IMR-90 (cell line): Measurements from ENCODE around the gene BEAN1. TPM values are rescaled to one million over a fixed set of nuclear protein-coding genes. Genes with fewer than 3 reads are reported as not detected.

Experiments used
- ATAC-seq: fragments of 200-7000 bp; cut with Tn5 transposase; 2 replicates; pipeline ENCODE4 v1.9.1; 2020; ENCODE audit warnings: low read depth, mild to moderate bottlenecking, moderate library complexity
- BruUV-seq: library from RNA; stranded (reverse); fragments of 400-500 nt; replicated peaks from 2 replicates; lab custom pipeline; 2021; lab: Mats Ljungman, UMichigan
- CTCF ChIA-PET: fragments of 300-600 bp; formaldehyde crosslinking; extraction: SDS; loops from one replicate; lab custom pipeline; 2021; ENCODE audit warnings: antibody characterized with exemption; lab: Yijun Ruan, JAX
- POLR2A ChIA-PET: fragments of 300-600 bp; sonication (Branson Sonifier 250); formaldehyde crosslinking; loops from one replicate; lab custom pipeline; 2022; ENCODE audit warnings: antibody characterized with exemption; ENCODE audit not compliant: unreplicated experiment; lab: Charles Lee
- DNase-seq: peaks from one replicate; pipeline ENCODE4 v3.0.0; 2013
- H2AFZ ChIP-seq: replicated peaks from 2 replicates; pipeline ENCODE3; 2013; ENCODE audit warnings: low read length, mild to moderate bottlenecking; ENCODE audit not compliant: poor library complexity
- H2AK5ac ChIP-seq: 2 replicates; pipeline ENCODE4 v1.6.1; 2013; ENCODE audit warnings: low read depth, low read length, inconsistent platforms
- H2AK9ac ChIP-seq: replicated peaks from 2 replicates; pipeline ENCODE3; 2013; ENCODE audit warnings: mild to moderate bottlenecking, low read depth, low read length, moderate library complexity; ENCODE audit not compliant: poor library complexity
- H2BK120ac ChIP-seq: 2 replicates; pipeline ENCODE4 v1.6.1; 2013; ENCODE audit warnings: low read depth, low read length, inconsistent platforms
- H2BK15ac ChIP-seq: 3 replicates; pipeline ENCODE4 v1.6.1; 2013; ENCODE audit warnings: low read depth, low read length, inconsistent platforms
- H2BK20ac ChIP-seq: 2 replicates; pipeline ENCODE4 v1.6.1; 2013; ENCODE audit warnings: low read depth, mild to moderate bottlenecking, inconsistent platforms, low read length, moderate library complexity
- H2BK5ac ChIP-seq: 2 replicates; pipeline ENCODE4 v1.6.1; 2013; ENCODE audit warnings: mild to moderate bottlenecking, low read depth, low read length, inconsistent platforms; ENCODE audit not compliant: poor library complexity, severe bottlenecking
- H3K14ac ChIP-seq: replicated peaks from 2 replicates; pipeline ENCODE4 v1.6.1; 2013; ENCODE audit warnings: low read depth, low read length, inconsistent platforms
- H3K18ac ChIP-seq: 2 replicates; pipeline ENCODE4 v1.6.1; 2013; ENCODE audit warnings: low read depth, low read length, control low read depth
- H3K23ac ChIP-seq: 2 replicates; pipeline ENCODE4 v1.6.1; 2013; ENCODE audit warnings: low read depth, low read length, inconsistent platforms
- H3K27ac ChIP-seq: 2 replicates; pipeline ENCODE4 v1.5.1; 2013; ENCODE audit warnings: mild to moderate bottlenecking, control low read depth, low read length; ENCODE audit not compliant: insufficient read depth
- H3K27me3 ChIP-seq: 2 replicates; pipeline ENCODE4 v1.6.1; 2013; ENCODE audit warnings: low read length; ENCODE audit not compliant: control insufficient read depth, insufficient read depth
- H3K36me3 ChIP-seq: 2 replicates; pipeline ENCODE4 v1.6.1; 2013; ENCODE audit warnings: low read length, mixed read lengths; ENCODE audit not compliant: control insufficient read depth, insufficient read depth
- H3K4ac ChIP-seq: 2 replicates; pipeline ENCODE4 v1.6.1; 2013; ENCODE audit warnings: low read depth, low read length, inconsistent platforms
- H3K4me1 ChIP-seq: 2 replicates; pipeline ENCODE4 v1.6.1; 2013; ENCODE audit warnings: low read length, mixed read lengths; ENCODE audit not compliant: control insufficient read depth, insufficient read depth
- H3K4me2 ChIP-seq: 2 replicates; pipeline ENCODE4 v1.6.1; 2013; ENCODE audit warnings: low read depth, mild to moderate bottlenecking, control low read depth, low read length, moderate library complexity
- H3K4me3 ChIP-seq: 2 replicates; pipeline ENCODE4 v1.5.1; 2013; ENCODE audit warnings: low read depth, mild to moderate bottlenecking, control low read depth, low read length, moderate library complexity; ENCODE audit not compliant: insufficient read depth
- H3K56ac ChIP-seq: 2 replicates; pipeline ENCODE4 v1.6.1; 2013; ENCODE audit warnings: low read length, inconsistent platforms; ENCODE audit not compliant: insufficient read depth; ENCODE audit errors: extremely low read depth
- H3K79me1 ChIP-seq, 2 experiments: 2 replicates each; pipeline ENCODE4 v1.6.1; 2013; ENCODE audit warnings: low read length in 2 of 2, inconsistent platforms in 1 of 2, low read depth in 1 of 2
- H3K9ac ChIP-seq: 2 replicates; pipeline ENCODE4 v1.6.1; 2013; ENCODE audit warnings: low read depth, low read length, control low read depth
- H3K9me1 ChIP-seq: 2 replicates; pipeline ENCODE4 v1.6.1; 2013; ENCODE audit warnings: low read length, inconsistent platforms; ENCODE audit not compliant: insufficient read depth
- H3K9me3 ChIP-seq: 2 replicates; pipeline ENCODE4 v1.6.1; 2013; ENCODE audit warnings: low read length; ENCODE audit not compliant: control insufficient read depth, insufficient read depth
- H4K20me1 ChIP-seq: 2 replicates; pipeline ENCODE4 v1.6.1; 2013; ENCODE audit warnings: low read length, inconsistent platforms; ENCODE audit not compliant: insufficient read depth
- H4K5ac ChIP-seq: 2 replicates; pipeline ENCODE4 v1.6.1; 2013; ENCODE audit warnings: mild to moderate bottlenecking, low read depth, low read length, control low read depth
- H4K8ac ChIP-seq, 2 experiments: 2 replicates each; pipeline ENCODE4 v1.6.1; 2013; ENCODE audit warnings: low read depth in 2 of 2, low read length in 2 of 2, control low read depth in 1 of 2, inconsistent platforms in 1 of 2
- H4K91ac ChIP-seq: 2 replicates; pipeline ENCODE4 v1.6.1; 2013; ENCODE audit warnings: low read depth, low read length, inconsistent platforms; ENCODE audit not compliant: insufficient read depth
- BHLHE40 ChIP-seq: fragments of 150-350 bp; IDR thresholded peaks from 2 replicates; pipeline ENCODE4 v1.6.1; 2016; ENCODE audit warnings: mild to moderate bottlenecking, low read depth, low read length
- CEBPB ChIP-seq: IDR thresholded peaks from 2 replicates; pipeline ENCODE4 v1.6.1; 2012; ENCODE audit warnings: low read depth, low read length, improper control_type of control experiment
- CHD1 ChIP-seq: IDR thresholded peaks from 2 replicates; pipeline ENCODE4 v1.6.1; 2012; ENCODE audit warnings: low read depth, low read length, improper control_type of control experiment
- FOS ChIP-seq: fragments of 150-350 bp; IDR thresholded peaks from 2 replicates; pipeline ENCODE4 v1.6.1; 2016; ENCODE audit warnings: low read depth, low read length
- MAFK ChIP-seq: IDR thresholded peaks from 2 replicates; pipeline ENCODE4 v1.6.1; 2012; ENCODE audit warnings: low read depth, low read length, improper control_type of control experiment
- MAZ ChIP-seq: IDR thresholded peaks from 2 replicates; pipeline ENCODE4 v1.6.1; 2012; ENCODE audit warnings: low read depth, mild to moderate bottlenecking, low read length, improper control_type of control experiment, moderate library complexity, borderline replicate concordance
- NFE2L2 ChIP-seq: fragments of 150-350 bp; IDR thresholded peaks from 2 replicates; pipeline ENCODE4 v1.6.1; 2016; ENCODE audit warnings: low read depth, mild to moderate bottlenecking, low read length
- POLR2A ChIP-seq: IDR thresholded peaks from 2 replicates; pipeline ENCODE4 v1.6.1; 2012; ENCODE audit warnings: mild to moderate bottlenecking, low read depth, low read length
- RAD21 ChIP-seq: IDR thresholded peaks from 2 replicates; pipeline ENCODE4 v1.6.1; 2012; ENCODE audit warnings: low read length, improper control_type of control experiment
- WGBS, 2 experiments: methylation state at CpG; one replicate each; pipeline versions ENCODE4 v1.1.5 to v1.1.7; 2013; ENCODE audit warnings: missing lambda C conversion rate in 2 of 2; ENCODE audit not compliant: insufficient read length in 1 of 2; ENCODE audit errors: extremely low coverage in 2 of 2; 5-methylcytosine and 5-hydroxymethylcytosine counted together
- dilution Hi-C: fragments of 300-500 bp; cut with HindIII; formaldehyde crosslinking; loops from one replicate; pipeline ENCODE4 v1.14.3; 2018; ENCODE audit warnings: low sequenced_read_pairs; ENCODE audit not compliant: unreplicated experiment
- in situ Hi-C: fragments of 300-500 bp; cut with MboI; formaldehyde crosslinking; loops from 3 replicates; pipeline ENCODE4 v1.14.3; 2019; ENCODE audit warnings: low sequenced_read_pairs, inconsistent platforms, mixed read lengths
- intact Hi-C: fragments of 100-400 bp; cut with micrococcal nuclease; formaldehyde crosslinking; loops from 2 replicates; pipeline ENCODE4 v1.10.0; 2022
- polyA plus RNA-seq, 3 experiments: library from polyadenylated mRNA; depleted of rRNA; stranded (reverse); fragments of >200 nt; gene quantifications; 2 replicates each; pipeline ENCODE4 v1.2.3, GENCODE V29; 2012; ENCODE audit warnings: low replicate concordance in 1 of 3
- total RNA-seq: library from RNA; depleted of rRNA; stranded (reverse); fragments of >200 nt; gene quantifications from 2 replicates; pipeline ENCODE4 v1.2.3, GENCODE V29; 2012
- TF ChIP-seq, protein P1 (sequence below): conservative IDR thresholded peaks from 2 replicates; pipeline ENCODE4 v1.5.1; 2012; ENCODE audit warnings: mild to moderate bottlenecking, low read depth, low read length, improper control_type of control experiment

Gene BEAN1
- total and polyA plus RNA-seq, 2 of the 4 experiments (the other 2 are of a cell fraction) = not detected

DNA sequence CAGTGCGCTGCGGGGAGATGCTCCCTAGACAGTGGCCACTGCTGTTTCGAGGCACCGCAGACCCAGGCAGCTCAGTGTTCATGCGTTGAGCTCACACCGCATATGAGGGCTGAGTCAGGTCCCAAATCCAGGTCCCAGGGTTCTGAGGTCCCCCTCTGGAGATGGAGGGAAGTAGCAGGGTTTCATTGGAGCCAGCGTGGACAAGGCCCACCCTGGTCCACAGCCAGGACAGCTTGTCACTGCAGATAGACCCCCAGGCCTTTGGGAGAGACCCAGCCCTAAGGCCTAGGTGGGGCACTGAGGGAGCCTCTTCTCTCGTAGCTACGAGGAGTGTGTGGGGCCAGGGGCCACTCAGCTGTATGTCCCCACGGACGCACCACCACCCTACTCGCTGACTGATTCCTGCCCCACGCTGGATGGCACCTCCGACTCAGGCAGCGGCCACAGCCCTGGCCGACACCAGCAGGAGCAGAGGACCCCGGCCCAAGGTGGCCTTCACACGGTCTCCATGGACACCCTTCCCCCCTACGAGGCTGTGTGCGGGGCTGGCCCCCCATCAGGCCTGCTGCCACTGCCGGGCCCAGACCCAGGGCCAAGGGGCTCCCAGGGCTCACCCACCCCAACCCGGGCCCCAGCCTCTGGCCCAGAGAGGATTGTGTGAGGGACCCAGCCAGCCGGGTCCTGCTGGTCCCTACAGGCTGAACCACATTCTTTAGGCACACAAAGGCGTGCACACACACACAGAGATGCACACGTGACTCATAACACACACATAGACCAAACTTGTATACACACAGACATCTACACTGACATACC lies 53.4 kb downstream of the BEAN1 start:
- no peak overlapping the region for H3K14ac ChIP-seq
- no peak overlapping the region for H2BK5ac ChIP-seq
- H2AK9ac ChIP-seq = no peak overlapping the region
- intact Hi-C loops (loop anchor here (5.0 kb wide), 1 partner anchor 203 kb away; no protein-coding TSS in a partner anchor), dilution Hi-C loops (no loop called here), in situ Hi-C loops (no loop called here)
- H3K27ac ChIP-seq = no peak overlapping the region
- H3K56ac ChIP-seq = no peak overlapping the region
- no peaks in the 10 kb centered on the region for H3K9me1 ChIP-seq
- H3K4ac ChIP-seq = no peak overlapping the region
- H3K4me2 ChIP-seq = no peak overlapping the region
- no peaks in the 10 kb centered on the region for H3K36me3 ChIP-seq
- WGBS, 2 experiments = 82% methylated on average over 11 of the region's 25 CpGs; no CpG with 5 or more reads in 1 of the 2 experiments
- H4K20me1 ChIP-seq = no peaks in the 10 kb centered on the region
- H2BK20ac ChIP-seq = no peak overlapping the region
- POLR2A ChIA-PET = no interaction called here
- H3K23ac ChIP-seq = no peak overlapping the region
- no peak overlapping the region for H4K8ac ChIP-seq
- no peak for DNase-seq
- H4K91ac ChIP-seq = no peak overlapping the region
- no peak overlapping the region for H3K18ac ChIP-seq
- H3K27me3 ChIP-seq = peaks cover 5% of the 10 kb centered on the region; the same call in 1 of the 2 replicates
- no TSS peak for BruUV-seq
- H3K9me3 ChIP-seq = no peaks in the 10 kb centered on the region
- no peak overlapping the region for H2AK5ac ChIP-seq
- no peak for ATAC-seq
- no peak overlapping the region for H2AFZ ChIP-seq
- CTCF ChIA-PET = no interaction called here
- H4K5ac ChIP-seq = no peak overlapping the region
- no peak for TF ChIP-seq CEBPB
- TF ChIP-seq BHLHE40 = no peak
- TF ChIP-seq FOS = no peak
- no peak for TF ChIP-seq MAZ
- no peak for TF ChIP-seq NFE2L2
- no peak for TF ChIP-seq CHD1
- TF ChIP-seq, protein P1, sequence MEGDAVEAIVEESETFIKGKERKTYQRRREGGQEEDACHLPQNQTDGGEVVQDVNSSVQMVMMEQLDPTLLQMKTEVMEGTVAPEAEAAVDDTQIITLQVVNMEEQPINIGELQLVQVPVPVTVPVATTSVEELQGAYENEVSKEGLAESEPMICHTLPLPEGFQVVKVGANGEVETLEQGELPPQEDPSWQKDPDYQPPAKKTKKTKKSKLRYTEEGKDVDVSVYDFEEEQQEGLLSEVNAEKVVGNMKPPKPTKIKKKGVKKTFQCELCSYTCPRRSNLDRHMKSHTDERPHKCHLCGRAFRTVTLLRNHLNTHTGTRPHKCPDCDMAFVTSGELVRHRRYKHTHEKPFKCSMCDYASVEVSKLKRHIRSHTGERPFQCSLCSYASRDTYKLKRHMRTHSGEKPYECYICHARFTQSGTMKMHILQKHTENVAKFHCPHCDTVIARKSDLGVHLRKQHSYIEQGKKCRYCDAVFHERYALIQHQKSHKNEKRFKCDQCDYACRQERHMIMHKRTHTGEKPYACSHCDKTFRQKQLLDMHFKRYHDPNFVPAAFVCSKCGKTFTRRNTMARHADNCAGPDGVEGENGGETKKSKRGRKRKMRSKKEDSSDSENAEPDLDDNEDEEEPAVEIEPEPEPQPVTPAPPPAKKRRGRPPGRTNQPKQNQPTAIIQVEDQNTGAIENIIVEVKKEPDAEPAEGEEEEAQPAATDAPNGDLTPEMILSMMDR = no peak
- no peak for TF ChIP-seq MAFK
- no peak for TF ChIP-seq POLR2A
- TF ChIP-seq RAD21 = no peak
- no peak overlapping the region for H2BK15ac ChIP-seq
- no peaks in the 10 kb centered on the region for H3K79me1 ChIP-seq
- H2BK120ac ChIP-seq = no peak overlapping the region
- no peaks in the 10 kb centered on the region for H3K4me1 ChIP-seq
- H3K9ac ChIP-seq = no peak overlapping the region
- no peak overlapping the region for H3K4me3 ChIP-seq
